Fibroblast of mammary gland (primary cell): Measurements from ENCODE around the gene TRAF3IP1.

Source experiments
- DNase-seq: peaks from one replicate; pipeline ENCODE4 v3.0.0-alpha.2; 2010; ENCODE audit warnings: low read depth
- H3K4me3 ChIP-seq: 2 replicates; pipeline ENCODE4 v1.5.1; 2011; ENCODE audit warnings: low read depth, mild to moderate bottlenecking, low read length, moderate library complexity; ENCODE audit not compliant: control insufficient read depth
- TF ChIP-seq, protein P1 (sequence below): conservative IDR thresholded peaks from 2 replicates; pipeline ENCODE4 v1.5.1; 2011; ENCODE audit warnings: low read depth, low read length, inconsistent platforms; ENCODE audit not compliant: control insufficient read depth, insufficient read depth

Gene TRAF3IP1

GRCh38 chr2:238295144-238296112 is 24.9 kb upstream of the TRAF3IP1 start:
- DNase-seq: no peak
- H3K4me3 ChIP-seq: no peak overlapping the region
- TF ChIP-seq, protein P1, sequence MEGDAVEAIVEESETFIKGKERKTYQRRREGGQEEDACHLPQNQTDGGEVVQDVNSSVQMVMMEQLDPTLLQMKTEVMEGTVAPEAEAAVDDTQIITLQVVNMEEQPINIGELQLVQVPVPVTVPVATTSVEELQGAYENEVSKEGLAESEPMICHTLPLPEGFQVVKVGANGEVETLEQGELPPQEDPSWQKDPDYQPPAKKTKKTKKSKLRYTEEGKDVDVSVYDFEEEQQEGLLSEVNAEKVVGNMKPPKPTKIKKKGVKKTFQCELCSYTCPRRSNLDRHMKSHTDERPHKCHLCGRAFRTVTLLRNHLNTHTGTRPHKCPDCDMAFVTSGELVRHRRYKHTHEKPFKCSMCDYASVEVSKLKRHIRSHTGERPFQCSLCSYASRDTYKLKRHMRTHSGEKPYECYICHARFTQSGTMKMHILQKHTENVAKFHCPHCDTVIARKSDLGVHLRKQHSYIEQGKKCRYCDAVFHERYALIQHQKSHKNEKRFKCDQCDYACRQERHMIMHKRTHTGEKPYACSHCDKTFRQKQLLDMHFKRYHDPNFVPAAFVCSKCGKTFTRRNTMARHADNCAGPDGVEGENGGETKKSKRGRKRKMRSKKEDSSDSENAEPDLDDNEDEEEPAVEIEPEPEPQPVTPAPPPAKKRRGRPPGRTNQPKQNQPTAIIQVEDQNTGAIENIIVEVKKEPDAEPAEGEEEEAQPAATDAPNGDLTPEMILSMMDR: no peak

DNA sequence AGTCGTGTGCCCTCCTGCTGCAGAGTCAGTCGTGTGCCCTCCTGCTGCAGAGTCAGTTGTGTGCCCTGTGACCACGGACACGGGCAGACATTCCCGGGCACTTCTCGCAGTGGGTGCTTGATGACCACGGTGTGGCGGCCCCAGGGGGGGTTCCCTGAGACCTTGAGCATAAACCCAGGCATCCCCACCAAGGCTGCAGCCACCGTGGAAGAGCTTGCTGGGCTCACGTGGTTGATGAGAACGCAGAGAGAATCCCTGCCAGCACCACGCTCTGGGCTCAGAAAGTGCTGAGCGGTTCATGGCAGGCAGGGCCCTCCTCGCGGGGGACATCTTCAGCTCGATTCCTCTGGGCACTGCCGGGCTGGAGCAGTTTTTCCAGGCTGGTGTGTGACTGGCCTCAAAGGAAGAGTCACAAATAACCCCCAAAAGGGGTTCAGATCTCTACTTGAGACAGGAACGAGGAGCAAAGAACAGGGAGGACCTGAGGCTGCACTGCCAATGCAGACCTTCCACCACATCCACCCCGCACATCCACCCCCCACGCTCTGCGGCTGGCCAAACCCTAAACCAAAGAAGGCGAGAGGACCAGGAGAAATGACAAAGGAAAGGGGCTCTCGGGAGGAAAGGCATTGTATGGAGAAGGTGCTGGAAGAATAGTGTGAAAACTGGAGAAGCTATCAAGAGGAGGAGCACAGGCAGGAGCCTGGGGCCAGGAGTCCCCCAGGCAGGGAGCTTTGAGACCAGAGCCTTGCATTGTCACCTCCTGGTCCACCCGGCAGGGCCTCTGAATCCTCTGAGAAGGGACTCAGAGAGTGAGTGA is 23.5 kb upstream of the TRAF3IP1 start:
- TF ChIP-seq, protein P1: no peak
- DNase-seq: no peak

GRCh38 chr2:238299803-238300202 is 20.5 kb upstream of the TRAF3IP1 start:
- no peak for DNase-seq
- TF ChIP-seq, protein P1: no peak
- H3K4me3 ChIP-seq: no peak overlapping the region

More for the DNA sequence above, 23.5 kb upstream of the TRAF3IP1 start:
- H3K4me3 ChIP-seq: no peak overlapping the region

- TF ChIP-seq, protein P1: no peak
- no peak for DNase-seq
- H3K4me3 ChIP-seq: no peak overlapping the region
Observed at GRCh38 chr2:238302087-238302486, 18.2 kb upstream of the TRAF3IP1 start.

- DNase-seq: no peak
- TF ChIP-seq, protein P1: no peak
- no peak overlapping the region for H3K4me3 ChIP-seq
Observed at GRCh38 chr2:238302751-238303150, 17.6 kb upstream of the TRAF3IP1 start.

DNA sequence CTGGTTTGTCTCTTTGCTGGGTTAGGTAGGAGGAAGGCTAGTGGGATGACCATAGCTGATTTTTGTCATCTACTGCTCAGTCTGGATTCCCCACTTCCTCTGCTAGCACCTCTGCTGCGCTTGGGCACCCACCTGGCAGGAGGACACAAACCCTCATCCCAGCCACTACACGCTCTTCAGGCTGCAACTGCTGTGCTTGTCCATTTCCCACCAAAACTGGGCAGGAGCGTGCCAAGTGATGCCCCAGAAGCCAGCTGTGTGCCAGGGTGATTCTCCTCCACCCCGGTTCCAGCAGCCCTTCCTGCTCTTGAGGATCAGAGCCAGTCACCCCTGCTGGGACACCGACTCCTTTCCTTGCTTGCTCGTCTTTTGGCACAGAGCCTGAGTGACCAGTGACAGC is 16.2 kb upstream of the TRAF3IP1 start:
- no peak overlapping the region for H3K4me3 ChIP-seq
- TF ChIP-seq, protein P1: no peak
- DNase-seq: no peak
